Measurements from ENCODE around the gene KRTAP10-10.
"Not testable (repeated sequence)": the region's sequence is repeated elsewhere in the genome, so short reads cannot be mapped to it uniquely, and the experiment has no call there.

Gene KRTAP10-10

GRCh38 chr21:44653656-44654575, 16.8 kb downstream of the KRTAP10-10 start:
- DNase-seq, result no peak

- no peak for DNase-seq
These were observed 17.5 kb downstream of the KRTAP10-10 start, which contains the start of gene KRTAP12-4 for GRCh38 chr21:44654576-44655175. KRTAP12-4 (minus strand) TSS chr21:44654659; CDS start chr21:44654614, 45 bp downstream.

- DNase-seq, result no peak
These were observed 19.7 kb downstream of the KRTAP10-10 start for GRCh38 chr21:44656868-44657267.

GRCh38 chr21:44657635-44658540, 20.7 kb downstream of the KRTAP10-10 start, which contains the start of gene KRTAP12-3:
KRTAP12-3 (plus strand) TSS chr21:44657932; CDS start chr21:44657980, 48 bp downstream.
- no peak for DNase-seq

- DNase-seq, result no peak
These were observed 21.4 kb downstream of the KRTAP10-10 start for GRCh38 chr21:44658541-44658910.

- no peak for DNase-seq
These were observed 21.9 kb downstream of the KRTAP10-10 start for GRCh38 chr21:44658913-44659595.

- DNase-seq, result not testable (repeated sequence)
These were observed 24.4 kb downstream of the KRTAP10-10 start for GRCh38 chr21:44661567-44661966.

GRCh38 chr21:44664691-44665090, 27.5 kb downstream of the KRTAP10-10 start:
- no peak for DNase-seq

GRCh38 chr21:44666401-44667320, 29.5 kb downstream of the KRTAP10-10 start, which contains the start of gene KRTAP12-2:
KRTAP12-2 (minus strand) TSS chr21:44666927; CDS start chr21:44666886, 41 bp downstream.
- DNase-seq, result no peak

- DNase-seq, result no peak
These were observed 30.5 kb downstream of the KRTAP10-10 start for GRCh38 chr21:44667612-44668011.

GRCh38 chr21:44670642-44671432, 33.7 kb downstream of the KRTAP10-10 start:
- no peak for DNase-seq

- DNase-seq, result no peak
These were observed 34.8 kb downstream of the KRTAP10-10 start for GRCh38 chr21:44671911-44672310.

- DNase-seq, result no peak
These were observed 40.7 kb downstream of the KRTAP10-10 start for GRCh38 chr21:44677881-44678280.

- DNase-seq, result no peak
These were observed 44.0 kb downstream of the KRTAP10-10 start for GRCh38 chr21:44681152-44681551.

GRCh38 chr21:44681861-44682579, 44.9 kb downstream of the KRTAP10-10 start, which contains the start of gene KRTAP12-1:
KRTAP12-1 (minus strand) TSS chr21:44682163; CDS start chr21:44682123, 40 bp downstream.
- no peak for DNase-seq

GRCh38 chr21:44682580-44683151, 45.5 kb downstream of the KRTAP10-10 start:
- DNase-seq, result no peak

- no peak for DNase-seq
These were observed 46.9 kb downstream of the KRTAP10-10 start for GRCh38 chr21:44684077-44684476.

- DNase-seq, result no peak
These were observed 47.3 kb downstream of the KRTAP10-10 start for GRCh38 chr21:44684483-44684882.

GRCh38 chr21:44685050-44685449, 47.9 kb downstream of the KRTAP10-10 start:
- DNase-seq, result not testable (repeated sequence)

Data from stimulated activated CD4-positive, alpha-beta T cell treated with anti-CD3 and anti-CD28 coated beads, Interleukin-1b, Interleukin-23, amount 100 ng/mL, for 48 hours (primary cell).